Choroid plexus epithelial cell (primary cell): Measurements from ENCODE around the gene KRT26.
"Not testable (repeated sequence)": the region's sequence is repeated elsewhere in the genome, so short reads cannot be mapped to it uniquely, and the experiment has no call there.

Experiments used
- DNase-seq: peaks from one replicate; pipeline ENCODE4 v3.0.0-alpha.2; 2010; ENCODE audit warnings: low read depth
- H3K4me3 ChIP-seq: 2 replicates; pipeline ENCODE4 v1.5.1; 2011; ENCODE audit warnings: low read depth, mild to moderate bottlenecking, control low read depth, low read length, moderate library complexity
- CTCF ChIP-seq: conservative IDR thresholded peaks from 2 replicates; pipeline ENCODE4 v1.5.1; 2011; ENCODE audit warnings: low read depth, mild to moderate bottlenecking, control low read depth, inconsistent platforms, low read length, moderate library complexity

Gene KRT26

GRCh38 chr17:40817103-40817682 lies 45.2 kb upstream of the KRT26 start:
- DNase-seq, result no peak
- H3K4me3 ChIP-seq, result no peak overlapping the region
- no peak for TF ChIP-seq CTCF

- DNase-seq, result no peak
- no peak overlapping the region for H3K4me3 ChIP-seq
- TF ChIP-seq CTCF, result no peak
Observed at GRCh38 chr17:40816569-40816968, 44.6 kb upstream of the KRT26 start.

GRCh38 chr17:40815381-40815780 lies 43.4 kb upstream of the KRT26 start:
- TF ChIP-seq CTCF, result no peak
- DNase-seq, result no peak
- H3K4me3 ChIP-seq, result no peak overlapping the region

GRCh38 chr17:40814657-40815056 lies 42.7 kb upstream of the KRT26 start:
- not testable (repeated sequence) for H3K4me3 ChIP-seq, DNase-seq

GRCh38 chr17:40813804-40814203 lies 41.8 kb upstream of the KRT26 start:
- no peak for DNase-seq
- H3K4me3 ChIP-seq, result no peak overlapping the region
- TF ChIP-seq CTCF, result no peak

- no peak overlapping the region for H3K4me3 ChIP-seq
- TF ChIP-seq CTCF, result no peak
Observed at GRCh38 chr17:40812639-40813038, 40.6 kb upstream of the KRT26 start.

GRCh38 chr17:40810494-40810893 lies 38.5 kb upstream of the KRT26 start:
- TF ChIP-seq CTCF, result no peak
- DNase-seq, result no peak
- H3K4me3 ChIP-seq, result no peak overlapping the region

More at GRCh38 chr17:40812639-40813038, 40.6 kb upstream of the KRT26 start:
- DNase-seq, result no peak
